ENCODE data around the gene ITCH. TPM values are rescaled to one million over a fixed set of nuclear protein-coding genes. Genes with fewer than 3 reads are reported as not detected.

ITCH gene
- total and polyA plus RNA-seq, 9 of the 15 experiments (the other 6 are each of a cell fraction or from before 2014, with no cell fraction given): 7.5 to 53.0 (median 22.9) TPM

- Histone ChIP-seq H3K9me1 (ENCODE audit: control insufficient read depth, insufficient read depth, low read length) (no peaks in the 10 kb centered on the region), H3K4me3 (no peak overlapping the region), H4K20me1 (replicated peaks; ENCODE audit: control insufficient read depth, insufficient read depth, low read length) (peaks cover 20% of the 10 kb centered on the region), H3K4me2 (ENCODE audit: insufficient read depth, low read length) (no peak overlapping the region), H3K9ac (ENCODE audit: insufficient read depth in 1 of 2, low read depth in 2 of 2, low read length in 2 of 2) (no peak overlapping the region), H3K4me1 (replicated peaks in 1 of 2; ENCODE audit: control insufficient read depth in 2 of 2, insufficient read depth in 2 of 2, low read length in 2 of 2) (peaks cover 15 to 17% of the 10 kb centered on the region in 2 experiments), H3K27me3 (ENCODE audit: control insufficient read depth in 2 of 2, insufficient read depth in 2 of 2, low read length in 2 of 2) (no peaks in the 10 kb centered on the region), H3K79me2 (ENCODE audit: control insufficient read depth, insufficient read depth, low read length) (peaks cover 42% of the 10 kb centered on the region), H2AFZ (ENCODE audit: low read depth, low read length) (no peak overlapping the region), H3K27ac (ENCODE audit: extremely low read depth, low read depth, low read length) (no peak overlapping the region), H3K9me3 (replicated peaks; ENCODE audit: control insufficient read depth, insufficient read depth, low read depth, low read length) (no peaks in the 10 kb centered on the region; the same call in 1 of the 2 replicates), H3K36me3 (ENCODE audit: control insufficient read depth, insufficient read depth, low read length) (peaks cover 78% of the 10 kb centered on the region)
- DNase-seq (ENCODE audit: extremely low read depth in 1 of 4, low spot score in 3 of 4) (no peak), ATAC-seq (no peak), FAIRE-seq (no peak)
- ChIA-PET POLR2A (no interaction called here), CTCF (ENCODE audit: low intra/inter-chr PET ratio) (no interaction called here)
- no peak for TF ChIP-seq NUFIP1 (IDR thresholded peaks at IDR 0.05; ENCODE audit: partially characterized antibody)
- no peak for TF ChIP-seq ELF2 (CRISPR knock-in tag; IDR thresholded peaks at IDR 0.05)
- TF ChIP-seq ZNF316 (IDR thresholded peaks at IDR 0.05): no peak
- TF ChIP-seq MYC (IDR thresholded peaks at IDR 0.05; ENCODE audit: low read depth, low read length): no peak
- no peak for TF ChIP-seq MYC (CRISPR knock-in tag; IDR thresholded peaks at IDR 0.05; ENCODE audit: borderline replicate concordance, low read depth)
- no peak for TF ChIP-seq PHB (CRISPR knock-in tag; IDR thresholded peaks at IDR 0.05)
- no peak for TF ChIP-seq TAF7 (tag; IDR thresholded peaks at IDR 0.05)
- no peak for TF ChIP-seq DDX20 (tag; IDR thresholded peaks at IDR 0.05; ENCODE audit: low read depth)
- no peak for TF ChIP-seq FOXK1 (CRISPR knock-in tag; IDR thresholded peaks at IDR 0.05; ENCODE audit: borderline replicate concordance)
- TF ChIP-seq ZNF644 (tag; IDR thresholded peaks at IDR 0.05; ENCODE audit: low read depth): no peak
- no peak for TF ChIP-seq MITF (IDR thresholded peaks at IDR 0.05)
- TF ChIP-seq, protein P1, sequence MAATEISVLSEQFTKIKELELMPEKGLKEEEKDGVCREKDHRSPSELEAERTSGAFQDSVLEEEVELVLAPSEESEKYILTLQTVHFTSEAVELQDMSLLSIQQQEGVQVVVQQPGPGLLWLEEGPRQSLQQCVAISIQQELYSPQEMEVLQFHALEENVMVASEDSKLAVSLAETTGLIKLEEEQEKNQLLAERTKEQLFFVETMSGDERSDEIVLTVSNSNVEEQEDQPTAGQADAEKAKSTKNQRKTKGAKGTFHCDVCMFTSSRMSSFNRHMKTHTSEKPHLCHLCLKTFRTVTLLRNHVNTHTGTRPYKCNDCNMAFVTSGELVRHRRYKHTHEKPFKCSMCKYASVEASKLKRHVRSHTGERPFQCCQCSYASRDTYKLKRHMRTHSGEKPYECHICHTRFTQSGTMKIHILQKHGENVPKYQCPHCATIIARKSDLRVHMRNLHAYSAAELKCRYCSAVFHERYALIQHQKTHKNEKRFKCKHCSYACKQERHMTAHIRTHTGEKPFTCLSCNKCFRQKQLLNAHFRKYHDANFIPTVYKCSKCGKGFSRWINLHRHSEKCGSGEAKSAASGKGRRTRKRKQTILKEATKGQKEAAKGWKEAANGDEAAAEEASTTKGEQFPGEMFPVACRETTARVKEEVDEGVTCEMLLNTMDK (IDR thresholded peaks at IDR 0.05; ENCODE audit: borderline replicate concordance, insufficient read depth, low read depth, low read length, poor library complexity, severe bottlenecking): no peak
- no peak for TF ChIP-seq DPF2 (IDR thresholded peaks at IDR 0.05)
- TF ChIP-seq SOX6 (IDR thresholded peaks at IDR 0.05): no peak
- no peak for TF ChIP-seq SMAD4 (CRISPR knock-in tag; conservative IDR thresholded peaks at IDR 0.05)
- intact Hi-C loops (cut with micrococcal nuclease) (no loop called here), in situ Hi-C loops (cut with MboI) (loop anchor here (10.0 kb wide), 1 partner anchor 332 kb away; no protein-coding TSS in a partner anchor)
- 88% methylated on average over 10 of the region's 10 CpGs for WGBS (ENCODE audit: insufficient coverage, low coverage, missing lambda C conversion rate)
- BruUV-seq (replicated peaks): no TSS peak
Observed at GRCh38 chr20:34527016-34527415, 163.9 kb downstream of the ITCH start.
